ENCODE results near the gene AOPEP. TPM values are rescaled to one million over a fixed set of nuclear protein-coding genes. Genes with fewer than 3 reads are reported as not detected.

AOPEP gene
- total RNA-seq, 6 experiments from 2014 or later, result 36.6 to 110 (median 63.3) TPM

GRCh38 chr9:94905606-94906005 is 179.1 kb downstream of the AOPEP start:
- TF ChIP-seq POLR2A (IDR thresholded peaks at IDR 0.05), result no peak
- TF ChIP-seq CTCF (IDR thresholded peaks at IDR 0.05), result no peak
- no peak for DNase-seq
- H3K27ac ChIP-seq, result no peak overlapping the region
- H3K4me3 ChIP-seq, result no peak overlapping the region
- WGBS (ENCODE audit: insufficient coverage, low coverage, low lambda C conversion rate, missing lambda C conversion rate), result 100% methylated on average over 2 of the region's 2 CpGs
- peaks cover 0 to 12% (median 0%) of the 10 kb centered on the region in 4 donors for H3K4me1 ChIP-seq
- no peak for ATAC-seq
- no peaks in the 10 kb centered on the region for H3K27me3 ChIP-seq
- no peaks in the 10 kb centered on the region for H3K9me3 ChIP-seq
- intact Hi-C loops (cut with DNase I), result no loop called here
- H3K36me3 ChIP-seq, result no peaks in the 10 kb centered on the region

- H3K27me3 ChIP-seq, result no peaks in the 10 kb centered on the region
- WGBS (ENCODE audit: insufficient coverage, low coverage, low lambda C conversion rate, missing lambda C conversion rate), result 97% methylated on average over 6 of the region's 6 CpGs
- intact Hi-C loops (cut with DNase I), result no loop called here
- H3K4me3 ChIP-seq, result no peak overlapping the region
- ATAC-seq, result no peak
- H3K36me3 ChIP-seq, result no peaks in the 10 kb centered on the region
- peaks cover 0 to 7% (median 0%) of the 10 kb centered on the region in 4 donors for H3K4me1 ChIP-seq
- DNase-seq, result no peak
- H3K9me3 ChIP-seq, result no peaks in the 10 kb centered on the region
- TF ChIP-seq CTCF (IDR thresholded peaks at IDR 0.05) (no peak), POLR2A (IDR thresholded peaks at IDR 0.05) (no peak)
- no peak overlapping the region for H3K27ac ChIP-seq
Measured at GRCh38 chr9:94906181-94906580, 179.7 kb downstream of the AOPEP start.

- DNase-seq (no peak), ATAC-seq (peak in 2 of 4 donors; percentile 14)
- 62% methylated on average over 2 of the region's 3 CpGs for WGBS (ENCODE audit: insufficient coverage, low coverage, low lambda C conversion rate, missing lambda C conversion rate)
- Histone ChIP-seq H3K4me1 (peaks cover 0 to 1% (median 0%) of the 10 kb centered on the region in 4 donors), H3K36me3 (no peaks in the 10 kb centered on the region), H3K9me3 (no peaks in the 10 kb centered on the region), H3K27ac (no peak overlapping the region), H3K27me3 (no peaks in the 10 kb centered on the region), H3K4me3 (no peak overlapping the region)
- TF ChIP-seq CTCF (IDR thresholded peaks at IDR 0.05) (no peak), POLR2A (IDR thresholded peaks at IDR 0.05) (no peak)
- intact Hi-C loops (cut with DNase I), result no loop called here
Measured at GRCh38 chr9:94906713-94907112, 180.2 kb downstream of the AOPEP start.

- TF ChIP-seq CTCF (IDR thresholded peaks at IDR 0.05), result no peak
- TF ChIP-seq POLR2A (IDR thresholded peaks at IDR 0.05), result no peak
- Histone ChIP-seq H3K4me3 (no peak overlapping the region), H3K36me3 (no peaks in the 10 kb centered on the region), H3K4me1 (no peaks in the 10 kb centered on the region), H3K27ac (no peak overlapping the region), H3K27me3 (no peaks in the 10 kb centered on the region), H3K9me3 (no peaks in the 10 kb centered on the region)
- peak in 3 of 4 donors; percentile 13 to 25 (median 21) for ATAC-seq
- intact Hi-C loops (cut with DNase I), result no loop called here
- no peak for DNase-seq
- 75% methylated on average over 4 of the region's 8 CpGs for WGBS (ENCODE audit: insufficient coverage, low coverage, low lambda C conversion rate, missing lambda C conversion rate)
Measured at GRCh38 chr9:94907264-94907936, 180.9 kb downstream of the AOPEP start.
